ENCODE data around the gene CALML5.

CALML5 gene

DNA sequence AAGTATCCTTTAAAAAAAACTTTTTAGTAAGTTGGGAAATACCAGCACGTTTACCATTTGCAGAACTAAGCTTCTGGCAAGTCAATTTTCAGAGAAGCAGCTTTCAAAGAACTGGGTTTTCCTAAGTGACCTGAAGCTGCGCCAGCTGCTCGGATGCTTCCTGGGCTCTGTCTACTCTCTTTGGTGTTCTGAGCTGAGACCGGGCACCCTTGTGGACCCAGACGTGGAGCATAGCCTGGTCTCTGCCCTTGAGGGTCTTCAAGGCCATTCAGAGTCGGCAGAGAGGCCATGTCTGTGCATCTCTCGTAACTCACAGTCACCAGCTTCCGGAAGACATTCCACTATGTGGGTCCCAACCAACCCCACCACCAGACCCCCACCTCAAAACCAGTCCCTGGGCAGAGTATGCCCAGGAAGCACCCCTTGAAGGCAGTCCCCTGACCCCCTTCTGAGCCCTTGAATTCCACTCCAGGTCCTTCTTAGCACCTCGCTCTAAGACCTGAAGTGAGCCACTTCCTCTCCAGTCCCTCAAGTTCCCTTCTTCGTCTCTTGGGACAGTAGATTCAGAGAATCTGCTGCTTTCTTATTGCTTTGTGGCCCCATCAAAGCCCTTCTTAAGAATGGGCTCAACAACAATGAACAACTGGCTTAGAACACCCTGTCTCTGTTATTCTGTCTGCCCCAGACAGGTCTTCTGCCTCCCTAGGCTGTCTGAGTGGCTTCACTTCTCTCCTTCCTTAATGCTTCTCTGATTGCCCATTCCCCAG lies 8.5 kb downstream of the CALML5 start:
- TF ChIP-seq SPI1 (IDR thresholded peaks at IDR 0.05; ENCODE audit: borderline replicate concordance, low read depth) (peak; percentile 57; the same call in 1 of the 2 replicates), POLR2AphosphoS5 (IDR thresholded peaks at IDR 0.05; ENCODE audit: low read depth) (no peak)
- H3K4me3 ChIP-seq (replicated peaks; ENCODE audit: insufficient read depth, low read length): no peak overlapping the region
- no peaks in the 10 kb centered on the region for H3K27me3 ChIP-seq (ENCODE audit: insufficient read depth, poor library complexity, severe bottlenecking)
- H3K27ac ChIP-seq (replicated peaks): no peak overlapping the region
- peak in 1 of 2 experiments; percentile 1 for DNase-seq (ENCODE audit: low read depth in 1 of 2, low spot score in 1 of 2)

GRCh38 chr10:5490032-5490431 lies 9.3 kb downstream of the CALML5 start:
- Histone ChIP-seq H3K27me3 (ENCODE audit: insufficient read depth, poor library complexity, severe bottlenecking) (no peaks in the 10 kb centered on the region), H3K27ac (replicated peaks) (no peak overlapping the region), H3K4me3 (replicated peaks; ENCODE audit: insufficient read depth, low read length) (no peak overlapping the region)
- TF ChIP-seq POLR2AphosphoS5 (IDR thresholded peaks at IDR 0.05; ENCODE audit: low read depth) (no peak), SPI1 (IDR thresholded peaks at IDR 0.05; ENCODE audit: borderline replicate concordance, low read depth) (no peak), CTCF (IDR thresholded peaks at IDR 0.05; ENCODE audit: insufficient read depth, low read length) (no peak), GABPA (IDR thresholded peaks at IDR 0.05; ENCODE audit: low read depth) (no peak)
- TF ChIP-seq, protein P1, sequence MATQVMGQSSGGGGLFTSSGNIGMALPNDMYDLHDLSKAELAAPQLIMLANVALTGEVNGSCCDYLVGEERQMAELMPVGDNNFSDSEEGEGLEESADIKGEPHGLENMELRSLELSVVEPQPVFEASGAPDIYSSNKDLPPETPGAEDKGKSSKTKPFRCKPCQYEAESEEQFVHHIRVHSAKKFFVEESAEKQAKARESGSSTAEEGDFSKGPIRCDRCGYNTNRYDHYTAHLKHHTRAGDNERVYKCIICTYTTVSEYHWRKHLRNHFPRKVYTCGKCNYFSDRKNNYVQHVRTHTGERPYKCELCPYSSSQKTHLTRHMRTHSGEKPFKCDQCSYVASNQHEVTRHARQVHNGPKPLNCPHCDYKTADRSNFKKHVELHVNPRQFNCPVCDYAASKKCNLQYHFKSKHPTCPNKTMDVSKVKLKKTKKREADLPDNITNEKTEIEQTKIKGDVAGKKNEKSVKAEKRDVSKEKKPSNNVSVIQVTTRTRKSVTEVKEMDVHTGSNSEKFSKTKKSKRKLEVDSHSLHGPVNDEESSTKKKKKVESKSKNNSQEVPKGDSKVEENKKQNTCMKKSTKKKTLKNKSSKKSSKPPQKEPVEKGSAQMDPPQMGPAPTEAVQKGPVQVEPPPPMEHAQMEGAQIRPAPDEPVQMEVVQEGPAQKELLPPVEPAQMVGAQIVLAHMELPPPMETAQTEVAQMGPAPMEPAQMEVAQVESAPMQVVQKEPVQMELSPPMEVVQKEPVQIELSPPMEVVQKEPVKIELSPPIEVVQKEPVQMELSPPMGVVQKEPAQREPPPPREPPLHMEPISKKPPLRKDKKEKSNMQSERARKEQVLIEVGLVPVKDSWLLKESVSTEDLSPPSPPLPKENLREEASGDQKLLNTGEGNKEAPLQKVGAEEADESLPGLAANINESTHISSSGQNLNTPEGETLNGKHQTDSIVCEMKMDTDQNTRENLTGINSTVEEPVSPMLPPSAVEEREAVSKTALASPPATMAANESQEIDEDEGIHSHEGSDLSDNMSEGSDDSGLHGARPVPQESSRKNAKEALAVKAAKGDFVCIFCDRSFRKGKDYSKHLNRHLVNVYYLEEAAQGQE (IDR thresholded peaks at IDR 0.05; ENCODE audit: insufficient replicate concordance, low read depth): no peak
- DNase-seq (ENCODE audit: low read depth in 1 of 2, low spot score in 1 of 2): no peak

DNA sequence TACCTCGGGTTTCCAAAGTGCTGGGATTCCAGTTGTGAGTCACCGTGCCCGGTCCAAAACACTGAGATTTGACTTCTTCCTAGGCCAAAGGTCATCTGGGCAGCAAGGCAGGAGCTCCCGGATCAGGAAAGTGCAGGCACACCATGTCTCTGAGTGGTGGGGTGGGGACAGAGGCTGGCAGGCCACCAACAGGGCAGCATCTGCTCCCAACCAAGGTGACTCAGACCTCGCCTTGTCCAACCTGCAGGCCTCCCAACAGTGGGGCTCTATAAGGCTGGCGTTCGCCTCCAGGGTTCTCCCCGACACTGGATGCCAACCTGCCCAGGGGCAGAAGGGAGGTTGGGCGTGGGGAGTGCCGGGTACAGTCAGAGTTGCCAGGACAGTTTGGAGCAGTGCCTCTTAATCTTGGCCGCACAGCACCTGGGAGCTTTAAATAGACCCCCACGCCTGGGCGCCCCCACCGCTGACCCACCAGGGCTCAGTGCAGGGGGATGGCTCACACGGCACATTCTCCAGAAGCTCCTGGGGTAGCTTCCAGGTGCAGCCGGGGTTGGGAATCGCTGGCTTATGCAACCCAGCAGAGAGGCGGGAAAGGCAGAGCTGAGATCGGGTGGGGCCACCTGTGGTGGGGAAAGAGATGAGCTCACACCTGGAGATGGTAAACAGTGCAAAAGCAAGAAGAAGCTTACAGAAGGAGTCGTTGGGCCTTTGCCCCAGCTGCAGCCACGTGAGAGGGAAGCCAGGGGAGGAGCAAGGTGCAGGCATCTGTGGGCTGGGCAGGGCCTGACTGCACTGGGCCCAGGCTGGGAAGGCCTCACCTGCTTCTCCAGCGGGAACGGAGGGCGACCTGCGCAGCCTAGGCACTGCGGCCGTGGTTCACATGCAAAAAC lies 10.9 kb downstream of the CALML5 start:
- Histone ChIP-seq H3K27me3 (ENCODE audit: insufficient read depth, poor library complexity, severe bottlenecking) (no peaks in the 10 kb centered on the region), H3K27ac (replicated peaks) (no peak overlapping the region), H3K4me3 (replicated peaks; ENCODE audit: insufficient read depth, low read length) (no peak overlapping the region)
- no peak for TF ChIP-seq CTCF (IDR thresholded peaks at IDR 0.05; ENCODE audit: insufficient read depth, low read length)
- TF ChIP-seq GABPA (IDR thresholded peaks at IDR 0.05; ENCODE audit: low read depth): no peak
- TF ChIP-seq, protein P1 (IDR thresholded peaks at IDR 0.05; ENCODE audit: insufficient replicate concordance, low read depth): no peak
- no peak for TF ChIP-seq POLR2AphosphoS5 (IDR thresholded peaks at IDR 0.05; ENCODE audit: low read depth)
- TF ChIP-seq SPI1 (IDR thresholded peaks at IDR 0.05; ENCODE audit: borderline replicate concordance, low read depth): no peak
- DNase-seq (ENCODE audit: low read depth in 1 of 2, low spot score in 1 of 2): no peak

DNA sequence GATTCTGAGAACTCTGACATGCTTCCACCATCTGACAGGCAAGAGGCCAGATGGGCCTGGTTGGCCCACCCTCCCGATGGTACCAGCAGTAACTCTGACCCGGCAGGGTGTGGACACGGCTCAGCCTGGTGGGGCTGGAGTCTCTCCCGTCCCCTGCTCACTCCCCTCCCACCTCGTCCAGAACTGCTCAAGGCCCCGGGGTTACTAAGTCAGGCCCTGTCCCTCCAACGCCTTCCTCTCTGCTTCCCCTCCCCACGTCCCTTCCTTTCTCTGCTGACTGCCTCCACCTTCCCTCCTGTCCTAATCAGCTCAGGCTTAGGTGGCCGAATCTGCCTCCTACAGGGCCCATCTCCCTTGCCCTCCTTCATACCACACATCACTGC lies 12.5 kb downstream of the CALML5 start:
- no peak for DNase-seq (ENCODE audit: low read depth in 1 of 2, low spot score in 1 of 2)
- Histone ChIP-seq H3K27ac (replicated peaks) (no peak overlapping the region), H3K4me3 (replicated peaks; ENCODE audit: insufficient read depth, low read length) (no peak overlapping the region), H3K27me3 (ENCODE audit: insufficient read depth, poor library complexity, severe bottlenecking) (no peaks in the 10 kb centered on the region)
- TF ChIP-seq GABPA (IDR thresholded peaks at IDR 0.05; ENCODE audit: low read depth) (no peak), SPI1 (IDR thresholded peaks at IDR 0.05; ENCODE audit: borderline replicate concordance, low read depth) (no peak), POLR2AphosphoS5 (IDR thresholded peaks at IDR 0.05; ENCODE audit: low read depth) (no peak), CTCF (IDR thresholded peaks at IDR 0.05; ENCODE audit: insufficient read depth, low read length) (no peak)
- TF ChIP-seq, protein P1 (IDR thresholded peaks at IDR 0.05; ENCODE audit: insufficient replicate concordance, low read depth): no peak
